Mesenchymal stem cell (in vitro differentiated cells and primary cell): ENCODE results near the gene ZFP92.

ENCODE experiments used
- DNase-seq: peaks from one replicate; pipeline ENCODE4 v3.0.0-alpha.2; 2013
- H2AFZ ChIP-seq: one replicate; pipeline ENCODE4 v1.6.1; 2013; ENCODE audit warnings: low read depth, mild to moderate bottlenecking, control low read depth, inconsistent platforms, low read length, moderate library complexity
- H2AK5ac ChIP-seq: 2 replicates; pipeline ENCODE4 v1.6.1; 2013; ENCODE audit warnings: low read length, moderate library complexity, mild to moderate bottlenecking, inconsistent platforms; ENCODE audit not compliant: severe bottlenecking
- H2BK120ac ChIP-seq: one replicate; pipeline ENCODE4 v1.6.1; 2013; ENCODE audit warnings: low read depth, mild to moderate bottlenecking, inconsistent platforms, low read length, moderate library complexity
- H2BK12ac ChIP-seq, 2 experiments: one replicate each; pipeline ENCODE4 v1.6.1; 2013; ENCODE audit warnings: inconsistent platforms in 2 of 2, low read length in 2 of 2, mild to moderate bottlenecking in 2 of 2, moderate library complexity in 2 of 2, control low read depth in 1 of 2
- H2BK15ac ChIP-seq: one replicate; pipeline ENCODE4 v1.6.1; 2013; ENCODE audit warnings: mild to moderate bottlenecking, low read depth, inconsistent platforms; ENCODE audit not compliant: poor library complexity, severe bottlenecking
- H2BK5ac ChIP-seq: 2 replicates; pipeline ENCODE4 v1.6.1; 2013; ENCODE audit warnings: low read depth, mild to moderate bottlenecking, low read length, control low read depth, inconsistent platforms; ENCODE audit not compliant: poor library complexity, severe bottlenecking
- H3K14ac ChIP-seq, 2 experiments: one replicate each; pipeline ENCODE4 v1.6.1; 2013; ENCODE audit warnings: inconsistent platforms in 2 of 2, low read length in 2 of 2, control low read depth in 1 of 2, mild to moderate bottlenecking in 1 of 2, moderate library complexity in 1 of 2
- H3K18ac ChIP-seq, 2 experiments: one replicate each; pipeline ENCODE4 v1.6.1; 2013; ENCODE audit warnings: inconsistent platforms in 2 of 2, low read length in 2 of 2, control low read depth in 1 of 2, low read depth in 1 of 2, mild to moderate bottlenecking in 1 of 2
- H3K23ac ChIP-seq, 2 experiments: one replicate each; pipeline ENCODE4 v1.6.1; 2013; ENCODE audit warnings: inconsistent platforms in 2 of 2, low read length in 2 of 2, mild to moderate bottlenecking in 2 of 2, moderate library complexity in 2 of 2, control low read depth in 1 of 2
- H3K27ac ChIP-seq: 2 replicates; pipeline ENCODE4 v1.5.1; 2013; ENCODE audit warnings: mild to moderate bottlenecking, moderate library complexity, low read length, control low read depth, inconsistent platforms; ENCODE audit not compliant: poor library complexity, severe bottlenecking
- H3K27me3 ChIP-seq, 2 experiments: 2 replicates each; pipeline versions ENCODE4 v1.6.1 to v1.7.0; 2013; ENCODE audit warnings: low read length in 2 of 2, mild to moderate bottlenecking in 2 of 2, moderate library complexity in 2 of 2, control low read depth in 1 of 2, inconsistent platforms in 1 of 2; ENCODE audit not compliant: control insufficient read depth in 1 of 2, insufficient read depth in 1 of 2
- H3K36me3 ChIP-seq, 2 experiments: 2 replicates each; pipeline versions ENCODE4 v1.6.1 to v1.7.0; 2013; ENCODE audit warnings: low read length in 2 of 2, control low read depth in 1 of 2, inconsistent platforms in 1 of 2, low read depth in 1 of 2, mild to moderate bottlenecking in 1 of 2; ENCODE audit not compliant: insufficient read depth in 2 of 2, control insufficient read depth in 1 of 2
- H3K4ac ChIP-seq, 2 experiments: one replicate each; pipeline ENCODE4 v1.6.1; 2013; ENCODE audit warnings: inconsistent platforms in 2 of 2, low read length in 2 of 2, mild to moderate bottlenecking in 2 of 2, moderate library complexity in 2 of 2, control low read depth in 1 of 2, low read depth in 1 of 2
- H3K4me1 ChIP-seq: 2 replicates; pipeline ENCODE4 v1.6.1; 2013; ENCODE audit warnings: low read depth, low read length, control low read depth; ENCODE audit not compliant: control insufficient read depth, insufficient read depth
- H3K4me2 ChIP-seq: 2 replicates; pipeline ENCODE4 v1.6.1; 2013; ENCODE audit warnings: low read length, mild to moderate bottlenecking, inconsistent platforms; ENCODE audit not compliant: poor library complexity, severe bottlenecking
- H3K4me3 ChIP-seq, 2 experiments: 2 replicates each; pipeline versions ENCODE4 v1.5.1 to v1.7.0; 2013; ENCODE audit warnings: low read length in 2 of 2, mild to moderate bottlenecking in 2 of 2, control low read depth in 1 of 2, low read depth in 1 of 2; ENCODE audit not compliant: insufficient read depth in 1 of 2
- H3K79me1 ChIP-seq: replicated peaks from 2 replicates; pipeline ENCODE4 v1.6.1; 2013; ENCODE audit warnings: mild to moderate bottlenecking, control low read depth, low read length, inconsistent platforms; ENCODE audit not compliant: poor library complexity, severe bottlenecking
- H3K9ac ChIP-seq: 2 replicates; pipeline ENCODE4 v1.7.0; 2013; ENCODE audit warnings: mild to moderate bottlenecking, low read length, moderate library complexity
- H3K9me3 ChIP-seq: 2 replicates; pipeline ENCODE4 v1.7.0; 2013; ENCODE audit warnings: mild to moderate bottlenecking, low read length; ENCODE audit not compliant: control insufficient read depth
- H4K8ac ChIP-seq: one replicate; pipeline ENCODE4 v1.6.1; 2013; ENCODE audit warnings: inconsistent platforms, mild to moderate bottlenecking, low read length, moderate library complexity
- H4K91ac ChIP-seq: one replicate; pipeline ENCODE4 v1.6.1; 2013; ENCODE audit warnings: mild to moderate bottlenecking, low read length, inconsistent platforms
- WGBS: methylation state at CpG from one replicate; pipeline ENCODE4 v1.1.7; 2013; ENCODE audit warnings: mixed read lengths; 5-methylcytosine and 5-hydroxymethylcytosine counted together

The ZFP92 gene

DNA sequence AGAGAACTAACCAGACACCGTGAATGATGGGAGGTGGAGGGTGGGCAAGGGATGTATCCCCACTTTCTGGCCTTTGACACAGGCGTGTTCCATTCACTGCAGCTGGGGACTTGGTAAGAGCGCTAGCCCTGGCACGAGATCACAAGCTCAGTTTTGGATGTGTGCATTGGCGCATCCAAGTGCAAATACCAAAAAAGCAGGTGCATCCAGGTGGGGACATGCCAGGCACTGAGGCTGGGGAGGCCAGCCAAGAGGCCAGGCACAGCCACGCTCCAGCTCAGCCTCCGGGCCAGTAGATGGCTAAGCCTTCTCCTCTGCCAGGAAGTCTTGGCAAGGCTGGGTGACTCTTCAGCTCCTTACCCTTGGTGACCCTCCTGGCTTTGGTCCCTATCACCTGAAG lies 4.4 kb upstream of the ZFP92 start:
- WGBS: 87% methylated on average over 7 of the region's 7 CpGs
- no peak overlapping the region for H2BK12ac ChIP-seq

DNA sequence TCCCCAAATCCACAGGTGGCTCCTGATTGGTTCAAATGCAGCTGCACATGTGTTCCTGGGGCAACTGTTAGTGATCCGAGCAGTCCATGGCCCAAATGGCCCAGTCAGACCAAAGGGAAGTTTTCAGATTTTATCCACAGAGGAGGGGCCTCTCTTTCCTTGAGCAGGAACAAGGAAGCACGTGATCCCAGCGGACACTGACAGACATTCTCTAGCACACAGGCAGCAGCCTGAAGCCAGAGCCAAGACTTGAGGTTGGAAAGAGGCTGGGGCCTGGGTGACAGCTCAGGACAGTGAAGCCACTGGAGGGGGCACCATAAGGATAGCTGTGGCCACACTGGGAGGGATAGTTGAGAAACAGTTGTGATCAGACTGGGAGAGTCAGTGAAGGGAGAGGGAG lies 3.5 kb upstream of the ZFP92 start:
- no peak overlapping the region for H3K4me2 ChIP-seq
- no peak overlapping the region for H4K91ac ChIP-seq
- no peak for DNase-seq
- H3K14ac ChIP-seq: no peak overlapping the region
- H3K27me3 ChIP-seq: peaks cover 26 to 56% of the 10 kb centered on the region in 2 experiments
- no peak overlapping the region for H2AK5ac ChIP-seq
- H3K9me3 ChIP-seq: no peaks in the 10 kb centered on the region
- H3K27ac ChIP-seq: no peak overlapping the region
- no peaks in the 10 kb centered on the region for H3K36me3 ChIP-seq
- H2AFZ ChIP-seq: no peak overlapping the region
- H3K9ac ChIP-seq: no peak overlapping the region
- H3K4me1 ChIP-seq: no peaks in the 10 kb centered on the region
- H4K8ac ChIP-seq: no peak overlapping the region
- no peak overlapping the region for H3K23ac ChIP-seq
- H3K79me1 ChIP-seq: no peaks in the 10 kb centered on the region
- H2BK15ac ChIP-seq: no peak overlapping the region
- no peak overlapping the region for H2BK12ac ChIP-seq
- H3K4ac ChIP-seq: no peak overlapping the region
- H2BK5ac ChIP-seq: no peak overlapping the region
- H3K4me3 ChIP-seq: no peak overlapping the region
- no peak overlapping the region for H2BK120ac ChIP-seq
- no peak overlapping the region for H3K18ac ChIP-seq
- WGBS: 58% methylated on average over 1 of the region's 3 CpGs

More for the DNA sequence above, 4.4 kb upstream of the ZFP92 start:
- Histone ChIP-seq H3K9ac (no peak overlapping the region), H3K4me1 (no peaks in the 10 kb centered on the region), H3K4me2 (no peak overlapping the region), H3K4me3 (no peak overlapping the region), H3K27ac (no peak overlapping the region), H2BK5ac (no peak overlapping the region), H2BK15ac (no peak overlapping the region), H3K4ac (no peak overlapping the region), H3K14ac (no peak overlapping the region), H3K27me3 (peaks cover 19 to 48% of the 10 kb centered on the region in 2 experiments), H2AK5ac (no peak overlapping the region), H3K36me3 (no peaks in the 10 kb centered on the region), H4K8ac (no peak overlapping the region), H3K9me3 (no peaks in the 10 kb centered on the region), H2AFZ (no peak overlapping the region), H3K18ac (no peak overlapping the region), H4K91ac (no peak overlapping the region), H3K79me1 (no peaks in the 10 kb centered on the region), H3K23ac (no peak overlapping the region), H2BK120ac (no peak overlapping the region)
- no peak for DNase-seq

DNA sequence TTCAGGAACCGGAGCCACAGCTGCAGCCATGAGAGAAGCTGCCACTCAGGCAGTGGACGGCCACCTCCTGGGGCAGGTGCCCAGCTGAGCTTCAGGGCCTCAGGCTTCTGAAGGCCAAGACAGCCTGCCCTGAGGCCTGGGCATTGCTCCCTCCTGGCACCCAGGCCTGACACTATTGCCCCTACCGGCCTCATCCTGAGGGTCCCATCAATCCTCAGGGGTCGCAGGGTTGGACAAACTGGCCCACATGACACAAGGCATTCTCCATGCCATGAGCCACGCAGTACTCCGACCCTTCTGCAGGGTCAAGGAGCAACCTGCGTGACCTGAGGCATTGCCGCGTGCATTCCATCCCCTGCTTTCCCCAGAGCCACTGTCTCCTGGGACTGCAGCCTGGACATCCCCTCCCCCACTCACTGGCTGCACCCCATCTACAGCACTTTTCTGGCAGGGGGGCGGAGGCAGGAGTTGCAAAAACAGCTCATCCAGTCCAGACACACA lies 3.0 kb upstream of the ZFP92 start:
- Histone ChIP-seq H3K18ac (no peak overlapping the region), H3K14ac (no peak overlapping the region), H3K4me3 (no peak overlapping the region), H3K36me3 (no peaks in the 10 kb centered on the region), H2AK5ac (no peak overlapping the region), H3K79me1 (no peaks in the 10 kb centered on the region), H3K4me2 (no peak overlapping the region), H3K9ac (no peak overlapping the region), H3K23ac (no peak overlapping the region), H2AFZ (no peak overlapping the region), H2BK15ac (no peak overlapping the region), H2BK12ac (no peak overlapping the region), H2BK120ac (no peak overlapping the region), H3K27ac (no peak overlapping the region), H3K4ac (no peak overlapping the region), H3K27me3 (peaks cover 26 to 62% of the 10 kb centered on the region in 2 experiments), H2BK5ac (no peak overlapping the region), H4K8ac (no peak overlapping the region), H3K9me3 (no peaks in the 10 kb centered on the region), H3K4me1 (no peaks in the 10 kb centered on the region), H4K91ac (no peak overlapping the region)
- DNase-seq: no peak
- WGBS: 79% methylated on average over 10 of the region's 10 CpGs

DNA sequence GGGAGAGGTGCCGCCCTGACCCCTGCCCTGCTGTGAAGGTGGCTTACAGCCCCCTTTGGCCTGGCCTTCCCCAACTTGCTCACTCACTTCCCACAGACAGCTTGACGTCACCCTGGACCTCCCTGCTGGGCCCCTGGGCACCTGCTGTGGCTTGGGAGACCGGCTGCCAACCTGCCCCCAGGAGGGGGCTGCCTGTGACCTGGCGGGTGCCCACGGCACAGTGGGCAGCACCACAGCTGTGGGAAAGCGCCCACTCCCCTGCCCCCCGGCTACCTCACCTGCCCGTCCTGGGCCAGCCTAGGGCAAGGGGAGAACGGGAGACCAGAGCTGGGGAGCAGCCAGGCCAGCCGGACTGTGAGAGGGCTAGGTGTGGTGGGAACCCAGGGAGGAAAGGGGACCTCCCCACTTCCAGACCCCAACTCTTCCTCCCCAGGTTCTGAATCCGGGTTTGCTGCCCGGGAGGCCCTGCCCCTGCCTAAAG lies 2.4 kb upstream of the ZFP92 start:
- no peak overlapping the region for H4K8ac ChIP-seq
- no peak overlapping the region for H3K4ac ChIP-seq
- H3K4me2 ChIP-seq: no peak overlapping the region
- H2BK5ac ChIP-seq: no peak overlapping the region
- no peak overlapping the region for H3K14ac ChIP-seq
- H3K9ac ChIP-seq: no peak overlapping the region
- no peaks in the 10 kb centered on the region for H3K36me3 ChIP-seq
- 87% methylated on average over 6 of the region's 12 CpGs for WGBS
- no peak overlapping the region for H3K4me3 ChIP-seq
- H4K91ac ChIP-seq: no peak overlapping the region
- peaks cover 26 to 68% of the 10 kb centered on the region in 2 experiments for H3K27me3 ChIP-seq
- H2BK120ac ChIP-seq: no peak overlapping the region
- no peak overlapping the region for H2BK12ac ChIP-seq
- H3K23ac ChIP-seq: no peak overlapping the region
- no peak overlapping the region for H3K27ac ChIP-seq
- no peak overlapping the region for H2AFZ ChIP-seq
- no peaks in the 10 kb centered on the region for H3K79me1 ChIP-seq
- no peak overlapping the region for H3K18ac ChIP-seq
- no peak overlapping the region for H2BK15ac ChIP-seq
- H2AK5ac ChIP-seq: no peak overlapping the region
- no peaks in the 10 kb centered on the region for H3K4me1 ChIP-seq
- H3K9me3 ChIP-seq: no peaks in the 10 kb centered on the region
- DNase-seq: no peak
